Mesendoderm (in vitro differentiated cells): ENCODE measurements around the gene BTBD1.

Experiments
- DNase-seq: peaks from one replicate; pipeline ENCODE4 v3.0.0; 2013
- H2AK5ac ChIP-seq: 2 replicates; pipeline ENCODE4 v1.6.1; 2013; ENCODE audit warnings: low read length, inconsistent platforms
- H2BK120ac ChIP-seq: 2 replicates; pipeline ENCODE4 v1.6.1; 2013; ENCODE audit warnings: low read depth, mild to moderate bottlenecking, low read length, moderate library complexity, mixed read lengths
- H2BK15ac ChIP-seq: replicated peaks from 2 replicates; pipeline ENCODE4 v1.6.1; 2013; ENCODE audit warnings: low read depth, mild to moderate bottlenecking, moderate library complexity
- H2BK5ac ChIP-seq: 2 replicates; pipeline ENCODE4 v1.6.1; 2013; ENCODE audit warnings: low read length, inconsistent platforms
- H3K18ac ChIP-seq: 2 replicates; pipeline ENCODE4 v1.6.1; 2013; ENCODE audit warnings: mild to moderate bottlenecking, low read length, mixed read lengths
- H3K23ac ChIP-seq: one replicate; pipeline ENCODE4 v1.6.1; 2013; ENCODE audit warnings: low read length
- H3K27ac ChIP-seq: 2 replicates; pipeline ENCODE4 v1.5.1; 2013; ENCODE audit warnings: low read depth, mild to moderate bottlenecking, inconsistent platforms, low read length, moderate library complexity
- H3K27me3 ChIP-seq: 2 replicates; pipeline ENCODE4 v1.6.1; 2013; ENCODE audit warnings: low read length, control low read depth, mild to moderate bottlenecking, inconsistent platforms; ENCODE audit not compliant: insufficient read depth, poor library complexity
- H3K36me3 ChIP-seq: 2 replicates; pipeline ENCODE4 v1.6.1; 2013; ENCODE audit warnings: low read length, inconsistent platforms; ENCODE audit not compliant: control insufficient read depth, insufficient read depth
- H3K4ac ChIP-seq: one replicate; pipeline ENCODE4 v1.6.1; 2013; ENCODE audit warnings: low read depth, mild to moderate bottlenecking, low read length, moderate library complexity
- H3K4me1 ChIP-seq: 2 replicates; pipeline ENCODE4 v1.6.1; 2013; ENCODE audit warnings: low read depth, low read length, inconsistent platforms; ENCODE audit not compliant: control insufficient read depth
- H3K4me2 ChIP-seq: 2 replicates; pipeline ENCODE4 v1.6.1; 2013; ENCODE audit warnings: low read length
- H3K4me3 ChIP-seq: 2 replicates; pipeline ENCODE4 v1.5.1; 2013; ENCODE audit warnings: mild to moderate bottlenecking, low read length
- H3K56ac ChIP-seq: one replicate; pipeline ENCODE4 v1.6.1; 2013; ENCODE audit warnings: low read length
- H3K79me1 ChIP-seq: 2 replicates; pipeline ENCODE4 v1.6.1; 2013; ENCODE audit warnings: low read length, inconsistent platforms
- H3K79me2 ChIP-seq: 2 replicates; pipeline ENCODE4 v1.6.1; 2013; ENCODE audit warnings: mild to moderate bottlenecking, low read length; ENCODE audit not compliant: control insufficient read depth, insufficient read depth
- H3K9ac ChIP-seq: 2 replicates; pipeline ENCODE4 v1.6.1; 2013; ENCODE audit warnings: low read length, inconsistent platforms
- H4K5ac ChIP-seq: one replicate; pipeline ENCODE4 v1.6.1; 2013; ENCODE audit warnings: low read length
- H4K8ac ChIP-seq: one replicate; pipeline ENCODE4 v1.6.1; 2013; ENCODE audit warnings: low read depth, mild to moderate bottlenecking, control low read depth, low read length, moderate library complexity
- WGBS: extraction: QIAGEN DNeasy Blood & Tissue Kit; methylation state at CpG from one replicate; pipeline ENCODE4 v1.1.7; 2013; ENCODE audit warnings: low lambda C conversion rate, missing lambda C conversion rate; ENCODE audit not compliant: insufficient coverage; ENCODE audit errors: extremely low coverage; 5-methylcytosine and 5-hydroxymethylcytosine counted together

BTBD1 gene

GRCh38 chr15:83108266-83109219 is 41.5 kb upstream of the BTBD1 start:
- Histone ChIP-seq H3K79me1 (no peaks in the 10 kb centered on the region), H2AK5ac (no peak overlapping the region), H3K4me1 (no peaks in the 10 kb centered on the region), H4K5ac (no peak overlapping the region), H3K36me3 (no peaks in the 10 kb centered on the region), H3K9ac (no peak overlapping the region), H3K79me2 (no peaks in the 10 kb centered on the region), H3K56ac (peak overlapping the region; percentile 6), H3K4ac (no peak overlapping the region), H2BK5ac (no peak overlapping the region), H3K23ac (no peak overlapping the region), H3K4me2 (no peak overlapping the region), H3K27ac (no peak overlapping the region), H3K27me3 (no peaks in the 10 kb centered on the region), H2BK15ac (no peak overlapping the region), H4K8ac (no peak overlapping the region), H3K18ac (no peak overlapping the region), H2BK120ac (no peak overlapping the region), H3K4me3 (no peak overlapping the region)
- peak; percentile 61 for DNase-seq
- WGBS = no CpG with 5 or more reads among the region's 21 CpGs

DNA sequence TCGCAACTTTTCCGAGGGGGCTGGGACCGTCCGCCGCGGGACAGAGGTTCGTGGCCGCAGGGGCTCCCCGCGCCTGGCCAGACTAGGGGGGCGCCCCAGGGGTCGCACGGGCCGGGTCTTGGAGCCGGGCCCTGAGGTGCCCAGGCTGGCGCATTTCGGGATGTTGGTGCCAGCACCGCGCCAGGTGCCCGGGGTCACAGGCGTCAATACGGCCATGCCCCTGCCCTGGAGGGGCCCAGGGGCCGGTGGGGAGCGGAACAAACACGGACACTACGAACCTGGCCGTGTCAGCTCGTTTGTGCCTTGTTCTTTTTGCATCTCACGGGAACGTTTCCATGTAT is 40.8 kb upstream of the BTBD1 start:
- Histone ChIP-seq H3K79me1 (no peaks in the 10 kb centered on the region), H4K8ac (no peak overlapping the region), H3K4me1 (no peaks in the 10 kb centered on the region), H2AK5ac (no peak overlapping the region), H3K4me3 (no peak overlapping the region), H3K23ac (no peak overlapping the region), H3K36me3 (no peaks in the 10 kb centered on the region), H3K27ac (no peak overlapping the region), H3K4me2 (peak overlapping the region; percentile 35), H3K56ac (peak overlapping the region; percentile 81), H4K5ac (no peak overlapping the region), H2BK15ac (no peak overlapping the region), H3K4ac (peak overlapping the region; percentile 39), H2BK120ac (no peak overlapping the region), H3K9ac (peak overlapping the region; percentile 61), H3K18ac (peak overlapping the region; percentile 6), H3K27me3 (no peaks in the 10 kb centered on the region), H3K79me2 (no peaks in the 10 kb centered on the region), H2BK5ac (no peak overlapping the region)
- no CpG with 5 or more reads among the region's 30 CpGs for WGBS
- DNase-seq = no peak

GRCh38 chr15:83106994-83107840 is 40.2 kb upstream of the BTBD1 start, which contains the start of gene TM6SF1:
TSS of gene TM6SF1 (plus strand) at chr15:83107645. CDS start at chr15:83107681, 36 bp downstream.
- DNase-seq = peak; percentile 48
- H3K27me3 ChIP-seq = no peaks in the 10 kb centered on the region

GRCh38 chr15:83105440-83105839 is 38.4 kb upstream of the BTBD1 start:
- H4K5ac ChIP-seq = no peak overlapping the region
- H3K36me3 ChIP-seq = no peaks in the 10 kb centered on the region
- H3K27me3 ChIP-seq = no peaks in the 10 kb centered on the region
- no peak overlapping the region for H3K4me3 ChIP-seq
- H3K18ac ChIP-seq = no peak overlapping the region
- H3K27ac ChIP-seq = no peak overlapping the region
- no peak overlapping the region for H3K4me2 ChIP-seq
- no peak overlapping the region for H2AK5ac ChIP-seq
- no CpG with 5 or more reads among the region's 1 CpG for WGBS
- no peak overlapping the region for H4K8ac ChIP-seq
- H3K56ac ChIP-seq = no peak overlapping the region
- no peak overlapping the region for H2BK5ac ChIP-seq
- no peaks in the 10 kb centered on the region for H3K79me2 ChIP-seq
- no peaks in the 10 kb centered on the region for H3K4me1 ChIP-seq
- no peak overlapping the region for H3K9ac ChIP-seq
- H3K23ac ChIP-seq = no peak overlapping the region
- no peak for DNase-seq
- H3K79me1 ChIP-seq = no peaks in the 10 kb centered on the region
- H2BK120ac ChIP-seq = no peak overlapping the region
- no peak overlapping the region for H3K4ac ChIP-seq
- no peak overlapping the region for H2BK15ac ChIP-seq

More at GRCh38 chr15:83106994-83107840, 40.2 kb upstream of the BTBD1 start, which contains the start of gene TM6SF1:
- H2BK120ac ChIP-seq = no peak within 1 kb of the TSS
- H4K5ac ChIP-seq = no peak within 1 kb of the TSS
- no CpG with 5 or more reads among the region's 97 CpGs for WGBS
- H3K27ac ChIP-seq = no peak within 1 kb of the TSS
- H3K4me3 ChIP-seq = peak within 1 kb of the TSS; percentile 32
- no peak within 1 kb of the TSS for H2AK5ac ChIP-seq
- H2BK5ac ChIP-seq = no peak within 1 kb of the TSS
- H3K9ac ChIP-seq = peak within 1 kb of the TSS; percentile 61
- no peak within 1 kb of the TSS for H4K8ac ChIP-seq
- H3K4ac ChIP-seq = peak within 1 kb of the TSS; percentile 39
- H3K4me1 ChIP-seq = no peaks in the 10 kb centered on the region
- H3K18ac ChIP-seq = peak within 1 kb of the TSS; percentile 6
- peak within 1 kb of the TSS; percentile 81 for H3K56ac ChIP-seq
- no peak within 1 kb of the TSS for H2BK15ac ChIP-seq
- H3K79me2 ChIP-seq = no peaks in the 10 kb centered on the region
- H3K36me3 ChIP-seq = no peaks in the 10 kb centered on the region
- H3K79me1 ChIP-seq = no peaks in the 10 kb centered on the region
- peak within 1 kb of the TSS; percentile 35 for H3K4me2 ChIP-seq
- no peak within 1 kb of the TSS for H3K23ac ChIP-seq

- no peaks in the 10 kb centered on the region for H3K79me1 ChIP-seq
- no peak for DNase-seq
- no peak overlapping the region for H3K27ac ChIP-seq
- no peak overlapping the region for H3K9ac ChIP-seq
- no peak overlapping the region for H3K18ac ChIP-seq
- no peaks in the 10 kb centered on the region for H3K79me2 ChIP-seq
- H2BK120ac ChIP-seq = no peak overlapping the region
- no peak overlapping the region for H2BK15ac ChIP-seq
- no peak overlapping the region for H4K5ac ChIP-seq
- no peaks in the 10 kb centered on the region for H3K36me3 ChIP-seq
- H3K4ac ChIP-seq = no peak overlapping the region
- H3K4me2 ChIP-seq = no peak overlapping the region
- no peak overlapping the region for H4K8ac ChIP-seq
- no peak overlapping the region for H3K56ac ChIP-seq
- H3K27me3 ChIP-seq = no peaks in the 10 kb centered on the region
- H2AK5ac ChIP-seq = no peak overlapping the region
- H3K4me3 ChIP-seq = no peak overlapping the region
- no CpG with 5 or more reads among the region's 4 CpGs for WGBS
- H2BK5ac ChIP-seq = no peak overlapping the region
- H3K23ac ChIP-seq = no peak overlapping the region
- H3K4me1 ChIP-seq = no peaks in the 10 kb centered on the region
Observed at GRCh38 chr15:83104141-83104540, 37.1 kb upstream of the BTBD1 start.
